NCI-H2107 treated with DMSO at 0.1 percent for 48 hours (cell line): ENCODE measurements around the gene DRAM2.
A peak's percentile ranks its signal among the peaks of the same experiment; 100 is the strongest.

Experiments
- DNase-seq: peaks from one replicate; lab custom pipeline; 2025; ENCODE audit not compliant: unreplicated experiment; lab: John Stamatoyannopoulos, UW

The DRAM2 gene

GRCh38 chr1:111139956-111140679 is at the start of gene DRAM2, which contains the start of gene CEPT1:
TSS of gene DRAM2 (minus strand) at chr1:111140093. CDS start at chr1:111131554, 8,539 bp downstream.
TSS of gene CEPT1 (plus strand) at chr1:111140223. CDS start at chr1:111147715, 7,492 bp downstream.
- peak; percentile 73 for DNase-seq

- no peak for DNase-seq
These were observed 44.8 kb upstream of the DRAM2 start for GRCh38 chr1:111184663-111185062.

GRCh38 chr1:111183308-111184069 is 43.6 kb upstream of the DRAM2 start:
- DNase-seq, result no peak

DNA sequence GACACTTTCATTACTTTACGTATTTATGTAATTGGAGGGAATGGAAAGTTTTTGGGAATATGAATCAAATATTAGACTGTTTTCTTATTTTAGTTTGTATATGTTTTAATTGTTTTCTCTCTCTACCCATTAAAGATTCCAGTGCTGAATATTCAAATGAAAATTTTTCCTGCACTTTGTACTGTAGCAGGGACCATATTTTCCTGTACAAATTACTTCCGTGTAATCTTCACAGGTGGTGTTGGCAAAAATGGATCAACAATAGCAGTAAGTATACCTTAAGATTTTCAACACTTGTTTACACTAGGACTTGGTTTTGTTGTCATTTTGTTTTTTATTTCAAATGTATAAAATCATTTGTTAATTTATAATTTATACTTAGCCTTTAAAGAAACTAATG is 42.2 kb upstream of the DRAM2 start:
- DNase-seq, result no peak

DNA sequence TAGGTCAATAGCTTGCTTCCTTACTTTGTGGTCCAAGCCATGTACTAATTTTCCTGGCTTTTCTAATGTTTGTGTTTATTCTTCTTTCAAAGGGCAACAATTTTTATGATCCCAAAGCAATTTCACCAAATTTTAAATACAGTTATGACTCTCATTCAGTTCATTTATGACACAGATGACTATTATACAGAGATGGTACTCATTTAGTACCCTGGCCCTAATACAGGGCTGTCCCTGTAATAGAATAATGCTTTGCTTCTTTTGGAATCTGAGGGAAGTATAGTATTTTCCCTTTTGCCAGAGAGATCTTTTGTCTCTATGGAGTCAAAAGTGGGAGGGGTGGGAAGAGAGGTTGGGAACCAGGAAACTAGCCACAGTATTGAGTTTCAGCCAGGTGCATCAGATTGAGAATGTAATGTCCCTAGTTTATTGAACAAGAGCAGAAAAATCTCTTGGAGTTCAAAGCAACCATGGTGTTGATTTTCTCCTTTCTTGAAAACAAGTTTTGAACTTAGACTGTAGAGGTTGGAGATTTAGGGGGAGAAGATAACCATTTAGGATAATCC is 40.2 kb upstream of the DRAM2 start:
- DNase-seq, result peak; percentile 91

GRCh38 chr1:111176678-111177077 is 36.8 kb upstream of the DRAM2 start:
- no peak for DNase-seq

DNA sequence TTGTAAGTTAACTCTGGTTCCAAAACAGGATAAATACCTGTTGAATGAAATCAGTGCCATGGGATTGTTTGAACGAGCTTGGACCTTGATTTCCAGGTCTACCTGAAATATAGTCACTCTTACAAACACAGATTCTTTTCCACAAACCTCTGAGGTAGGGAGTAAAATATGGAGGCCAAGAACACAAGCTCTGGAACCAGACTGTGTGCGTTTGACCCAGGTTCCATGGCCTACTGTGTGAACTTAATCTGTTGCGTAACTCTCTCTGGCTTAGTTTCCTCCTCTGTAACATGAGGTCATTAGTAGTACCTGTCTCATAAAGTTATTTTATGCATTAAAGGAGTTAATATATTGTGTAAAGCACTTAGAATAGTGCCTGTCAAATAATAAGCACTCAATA is 35.5 kb upstream of the DRAM2 start:
- DNase-seq, result no peak

DNA sequence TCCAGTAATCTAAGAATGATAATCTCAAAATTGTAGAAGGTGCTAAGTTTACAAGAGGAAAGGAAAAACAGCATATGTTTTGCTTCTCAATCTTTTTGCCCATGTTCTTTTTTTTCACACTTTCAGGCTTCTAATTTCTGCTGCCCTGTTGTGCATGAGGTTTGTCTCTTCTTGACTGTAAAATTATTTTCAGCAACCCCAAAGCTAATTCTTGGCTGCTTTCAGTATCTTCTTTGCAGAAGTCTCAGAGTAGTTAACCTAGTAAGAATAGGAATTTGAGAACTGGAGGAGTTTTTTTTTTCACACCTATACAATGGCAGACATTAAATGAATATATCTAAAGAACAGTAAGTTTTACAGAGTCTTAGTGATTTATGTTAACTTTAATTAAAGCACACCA is 34.2 kb upstream of the DRAM2 start:
- no peak for DNase-seq

- DNase-seq, result no peak
These were observed 32.6 kb upstream of the DRAM2 start for GRCh38 chr1:111172463-111172862.

DNA sequence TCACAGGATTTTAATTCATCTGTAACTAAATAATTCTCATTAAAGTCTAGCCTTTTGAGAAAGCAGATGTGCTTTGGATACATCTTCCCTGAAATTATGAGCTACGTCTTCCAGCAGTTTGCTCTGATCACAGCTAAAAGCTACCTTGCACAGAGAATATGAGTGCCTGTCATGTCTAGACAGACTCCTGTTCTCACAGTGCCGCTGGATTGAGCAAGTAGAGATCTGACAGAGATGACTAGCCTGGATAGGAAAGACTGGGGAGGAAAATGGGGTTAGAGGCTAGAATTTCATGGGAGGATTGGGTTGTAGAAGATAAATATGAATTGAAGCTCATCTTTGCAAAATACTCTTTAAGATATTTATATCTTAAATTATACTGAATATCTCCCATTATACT is 24.3 kb upstream of the DRAM2 start:
- no peak for DNase-seq

DNA sequence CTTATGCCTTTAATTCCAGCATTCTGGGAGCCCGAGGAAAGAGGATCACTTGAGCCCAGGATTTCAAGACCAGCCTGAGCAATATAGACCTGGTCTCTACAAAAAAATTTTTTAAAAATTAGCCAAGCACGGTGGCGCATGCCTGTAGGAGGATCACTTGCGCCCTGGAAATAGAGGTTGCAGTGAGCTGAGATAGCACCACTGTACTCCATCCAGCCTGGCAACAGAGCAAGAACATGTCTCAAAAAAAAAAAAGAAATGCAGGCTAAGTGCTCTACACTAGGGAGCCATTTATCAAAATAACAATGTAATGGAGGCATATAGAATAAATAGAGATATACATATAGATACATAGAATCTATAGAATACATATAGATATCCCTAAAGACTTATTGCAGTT is 23.5 kb upstream of the DRAM2 start:
- no peak for DNase-seq

GRCh38 chr1:111162488-111162880 is 22.6 kb upstream of the DRAM2 start:
- DNase-seq, result no peak

DNA sequence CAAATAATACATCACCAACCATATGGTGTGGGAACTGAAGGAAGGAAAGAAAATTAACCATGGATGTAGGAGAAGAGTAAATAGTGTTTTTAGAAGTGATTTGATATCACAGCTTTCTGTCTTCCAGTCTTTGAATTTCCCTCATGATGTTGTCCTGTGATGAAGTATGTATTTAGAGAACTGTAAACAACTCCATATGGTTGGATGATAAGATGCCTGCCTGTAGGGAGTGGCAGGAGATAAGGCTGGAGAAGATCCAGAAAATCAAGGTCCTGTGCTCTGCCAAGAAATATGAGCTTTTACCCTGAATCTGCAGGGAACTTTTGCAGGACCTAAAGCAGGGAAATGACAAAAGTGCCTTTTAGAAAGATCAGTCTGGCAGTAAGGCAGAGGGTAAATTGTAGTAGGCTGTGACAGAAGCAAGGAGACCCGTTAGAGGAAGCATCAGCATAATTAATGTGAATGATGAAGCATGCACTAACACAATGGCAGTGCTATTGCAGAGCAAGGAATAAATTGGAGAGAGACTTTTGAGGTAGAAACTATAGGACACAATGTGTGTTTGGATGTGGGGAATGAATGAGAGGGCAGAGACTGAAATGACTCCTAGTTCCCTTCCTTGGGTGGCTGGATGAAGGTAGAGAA is 22.1 kb upstream of the DRAM2 start:
- no peak for DNase-seq

DNA sequence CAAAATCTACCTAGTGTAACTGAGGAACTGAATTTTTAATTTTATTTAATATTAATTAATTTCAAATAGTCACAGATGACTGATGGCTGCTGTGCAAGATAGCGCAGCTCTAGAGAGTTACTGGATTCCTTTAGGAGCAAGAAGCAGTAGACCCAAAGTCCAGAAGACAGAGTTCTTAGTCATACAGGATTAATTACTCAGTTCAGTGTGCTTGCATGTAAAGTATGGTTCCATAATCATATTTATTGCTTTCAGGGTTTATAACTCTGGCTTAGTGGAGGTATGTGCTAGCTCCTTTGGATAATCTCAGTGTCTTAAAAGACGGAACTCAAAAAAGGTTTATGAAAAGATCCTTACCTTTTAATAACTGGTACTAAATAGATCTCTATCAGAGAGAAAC is 17.5 kb upstream of the DRAM2 start:
- DNase-seq, result no peak

DNA sequence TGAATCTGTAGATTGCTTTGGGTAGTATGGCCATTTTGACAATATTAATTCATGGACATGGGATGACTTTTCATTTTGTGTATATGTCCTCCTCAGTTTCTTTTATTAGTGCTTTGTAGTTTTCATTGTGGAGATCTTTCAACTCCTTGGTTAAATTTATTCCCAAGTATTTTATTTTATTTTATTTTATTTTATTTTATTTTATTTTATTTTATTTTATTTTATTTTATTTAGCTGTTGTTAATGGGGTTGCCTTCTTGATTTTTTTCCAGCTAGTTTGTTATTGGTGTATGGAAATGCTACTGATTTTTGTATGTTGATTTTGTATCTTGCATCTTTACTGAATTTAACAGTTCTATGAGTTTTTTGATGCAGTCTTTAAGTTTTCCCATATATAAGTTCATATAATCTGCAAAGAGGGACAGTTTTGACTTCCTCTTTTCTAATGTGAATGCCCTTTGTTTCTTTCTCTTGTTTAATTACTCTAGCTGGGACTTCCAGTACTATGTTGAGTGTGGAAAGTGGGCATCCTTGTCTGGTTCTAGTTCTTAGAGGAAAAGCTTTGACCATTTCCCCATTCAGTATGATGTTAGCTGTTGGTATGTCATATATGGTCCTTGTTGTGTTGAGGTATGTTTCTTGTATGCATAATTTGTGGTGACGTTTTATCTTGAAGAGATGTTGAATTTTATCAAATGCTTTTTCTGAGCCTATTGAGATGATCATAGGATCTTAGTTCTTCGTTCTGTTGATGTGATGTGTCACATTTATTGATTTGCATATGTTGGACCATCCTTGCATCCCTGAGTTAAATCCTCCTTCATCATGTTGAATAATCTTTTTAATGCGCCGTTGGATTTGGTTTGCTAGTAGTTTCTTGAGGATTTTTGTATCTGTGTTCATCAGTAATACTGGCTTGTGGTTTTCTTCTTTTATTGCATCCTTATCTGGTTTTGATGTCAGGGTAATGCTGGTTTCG is 14.4 kb upstream of the DRAM2 start:
- no peak for DNase-seq

- no peak for DNase-seq
These were observed 11.9 kb upstream of the DRAM2 start for GRCh38 chr1:111151838-111152237.

DNA sequence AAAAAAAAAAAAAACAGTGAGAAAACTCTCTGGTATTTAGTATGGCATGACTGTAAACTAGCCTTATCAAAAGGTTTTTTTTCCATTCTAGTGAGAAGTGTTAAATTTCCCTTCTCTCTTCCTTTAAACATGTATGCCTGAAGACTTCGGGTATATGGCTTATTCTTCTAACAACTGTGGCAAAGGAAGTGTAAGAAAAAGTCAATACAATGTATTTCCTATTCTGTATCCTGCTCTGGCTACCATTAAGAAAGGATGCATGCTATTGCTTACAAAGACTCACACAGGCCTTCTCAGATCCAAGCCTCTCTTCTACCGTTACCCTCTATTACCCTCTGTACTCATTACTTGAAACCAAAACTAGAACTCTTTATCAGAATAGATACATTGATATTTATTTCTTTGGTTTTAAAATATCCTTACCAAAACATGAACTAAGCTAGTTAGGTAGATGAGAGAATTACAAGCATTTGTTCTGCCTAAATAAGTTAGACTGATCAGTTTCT is 8.5 kb upstream of the DRAM2 start:
- no peak for DNase-seq

DNA sequence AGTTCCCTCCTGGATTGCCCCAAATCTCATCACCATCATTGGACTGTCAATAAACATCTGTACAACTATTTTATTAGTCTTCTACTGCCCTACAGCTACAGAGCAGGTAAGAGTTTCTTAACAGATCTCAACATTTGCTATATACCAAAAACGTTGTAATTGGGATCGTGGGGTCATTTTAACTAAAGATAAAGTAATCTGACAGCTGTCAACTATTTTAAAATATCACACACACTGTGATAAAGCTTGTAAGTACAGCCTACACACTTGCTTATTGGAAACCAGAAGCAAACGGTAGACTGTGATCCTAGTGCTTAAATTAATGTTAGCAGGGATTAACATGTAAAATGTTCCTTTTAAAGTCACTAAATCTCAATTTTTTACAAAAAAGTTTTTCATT is 8.1 kb upstream of the DRAM2 start:
- DNase-seq, result no peak

DNA sequence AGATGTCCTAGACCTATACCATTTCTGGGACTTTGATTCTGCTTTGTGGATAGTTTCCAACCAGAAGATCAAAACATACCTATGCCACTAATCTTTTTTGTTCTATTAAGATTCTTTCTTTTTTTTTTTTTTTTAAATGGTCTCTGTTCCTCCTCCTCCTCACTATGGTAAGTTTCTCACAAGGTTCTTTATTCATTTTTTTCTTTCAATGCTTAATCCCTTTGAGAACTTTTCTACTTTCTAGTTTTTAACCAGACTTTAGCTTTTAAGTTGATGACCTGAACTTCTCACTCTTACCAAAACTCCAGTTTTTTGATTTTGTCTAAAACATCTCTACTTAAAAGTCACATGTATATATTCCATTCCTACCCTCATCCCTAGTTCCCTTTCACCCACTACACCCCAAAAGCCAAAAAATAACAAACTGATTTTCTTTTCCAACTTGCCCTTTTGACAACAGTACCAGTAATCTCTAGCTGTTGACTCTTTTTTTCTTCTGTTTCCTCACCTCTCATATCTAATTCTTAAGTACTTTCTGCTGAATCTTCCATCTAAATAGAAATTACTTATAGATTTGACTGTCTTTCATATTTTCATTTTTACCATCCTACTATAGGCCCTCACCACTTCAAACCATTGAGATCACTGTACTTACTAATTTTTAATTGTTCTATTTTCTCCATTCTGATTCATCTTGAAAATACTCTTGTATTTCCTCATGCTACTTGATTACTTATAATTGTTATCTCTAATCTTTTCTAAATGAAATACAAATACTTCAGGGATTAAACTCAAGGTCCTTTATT is 6.3 kb upstream of the DRAM2 start:
- no peak for DNase-seq
